Ovary (tissue), 3 donors: ENCODE results near the gene ACOT8.

Experiments
- CTCF ChIP-seq, 3 donors: fragments of 450-650 bp in 2 of 3; fragments of 200-600 bp in 1 of 3; IDR thresholded peaks; one replicate each; pipeline versions ENCODE4 v1.5.1 to v1.8.0; 2016 to 2022; ENCODE audit warnings: antibody characterized with exemption in 3 of 3, mild to moderate bottlenecking in 1 of 3
- EP300 ChIP-seq: sonication (generic); formaldehyde crosslinking; IDR thresholded peaks from one replicate; pipeline ENCODE4 v1.6.1; 2017; ENCODE audit warnings: antibody characterized with exemption
- donor health status: DM: no; HTN: no; CAD: no.

- TF ChIP-seq CTCF (IDR thresholded peaks at IDR 0.05) (no peak), EP300 (no peak)
Observed at GRCh38 chr20:45897289-45897688, 40.1 kb upstream of the ACOT8 start.
